Endothelial cell of umbilical vein (primary cell): ENCODE data around the gene TCF7. TPM values are rescaled to one million over a fixed set of nuclear protein-coding genes. Genes with fewer than 3 reads are reported as not detected.

Experiments
- BruUV-seq: library from RNA; stranded (reverse); fragments of 400-500 nt; replicated peaks from 2 replicates; lab custom pipeline; 2021; lab: Mats Ljungman, UMichigan
- CTCF ChIA-PET: fragments of 300-600, 350-600 bp; sonication (Branson Sonifier 250); formaldehyde crosslinking; loops from one replicate; lab custom pipeline; 2021; ENCODE audit warnings: antibody characterized with exemption, inconsistent platforms; lab: Charles Lee
- POLR2A ChIA-PET: fragments of 300-600, 350-600 bp; sonication (Branson Sonifier 250); formaldehyde crosslinking; loops from one replicate; lab custom pipeline; 2021; ENCODE audit warnings: antibody characterized with exemption, inconsistent platforms; lab: Charles Lee
- DNase-seq: peaks from one replicate; pipeline ENCODE4 v3.0.0-alpha.2; 2011; ENCODE audit warnings: low read depth, low spot score
- FAIRE-seq: peaks from 2 replicates; lab custom pipeline; 2011; peaks lifted over from hg19 to GRCh38; lab: Jason Lieb, UNC
- H2AFZ ChIP-seq: 2 replicates; pipeline ENCODE4 v1.6.0; 2012; ENCODE audit warnings: low read depth, low read length, control low read depth, inconsistent platforms
- H3K27ac ChIP-seq: 2 replicates; pipeline ENCODE4 v1.5.1; 2011; ENCODE audit warnings: low read depth, mild to moderate bottlenecking, control low read depth, low read length, moderate library complexity; ENCODE audit not compliant: insufficient read depth
- H3K27me3 ChIP-seq, 2 experiments: 2 replicates each; pipeline versions ENCODE4 v1.6.0 to v1.6.1; 2011; ENCODE audit warnings: low read length in 2 of 2, mixed read lengths in 1 of 2; ENCODE audit not compliant: control insufficient read depth in 2 of 2, insufficient read depth in 2 of 2
- H3K36me3 ChIP-seq, 2 experiments: 2 replicates in 1 of 2; 3 replicates in 1 of 2; pipeline ENCODE4 v1.5.1; 2011; ENCODE audit warnings: low read length in 2 of 2, mild to moderate bottlenecking in 1 of 2, moderate library complexity in 1 of 2; ENCODE audit not compliant: control insufficient read depth in 2 of 2, insufficient read depth in 2 of 2; ENCODE audit errors: extremely low read depth in 1 of 2
- H3K4me1 ChIP-seq: 3 replicates; pipeline ENCODE4 v1.5.1; 2011; ENCODE audit warnings: mild to moderate bottlenecking, low read length; ENCODE audit not compliant: control insufficient read depth, insufficient read depth; ENCODE audit errors: extremely low read depth
- H3K4me2 ChIP-seq: 2 replicates; pipeline ENCODE4 v1.6.1; 2011; ENCODE audit warnings: low read length, control low read depth, mixed read lengths; ENCODE audit not compliant: insufficient read depth
- H3K4me3 ChIP-seq, 3 experiments: fragments of 200-600 bp in 1 of 3; sonication (generic), shearing (Covaris generic) in 1 of 3; replicated peaks in 1 of 3; 2 replicates each; pipeline ENCODE4 v1.5.1; 2011 to 2016; ENCODE audit warnings: control low read depth in 3 of 3, low read length in 3 of 3, mild to moderate bottlenecking in 2 of 3, inconsistent platforms in 1 of 3, low read depth in 1 of 3, moderate library complexity in 1 of 3; ENCODE audit not compliant: insufficient read depth in 1 of 3
- H3K79me2 ChIP-seq: 2 replicates; pipeline ENCODE4 v1.6.0; 2012; ENCODE audit warnings: low read length, inconsistent platforms; ENCODE audit not compliant: control insufficient read depth, insufficient read depth
- H3K9ac ChIP-seq: replicated peaks from 2 replicates; pipeline ENCODE3; 2011; ENCODE audit warnings: low read length, control low read depth; ENCODE audit not compliant: insufficient read depth; ENCODE audit errors: extremely low read depth
- H3K9me1 ChIP-seq: replicated peaks from 3 replicates; pipeline ENCODE4 v1.6.0; 2011; ENCODE audit warnings: mild to moderate bottlenecking, low read length; ENCODE audit not compliant: control insufficient read depth, insufficient read depth; ENCODE audit errors: extremely low read depth
- H3K9me3 ChIP-seq: replicated peaks from 2 replicates; pipeline ENCODE4 v1.5.1; 2012; ENCODE audit warnings: low read length, inconsistent platforms; ENCODE audit not compliant: control insufficient read depth, insufficient read depth
- H4K20me1 ChIP-seq: replicated peaks from 2 replicates; pipeline ENCODE3; 2011; ENCODE audit warnings: mild to moderate bottlenecking, low read length; ENCODE audit not compliant: control insufficient read depth, insufficient read depth; ENCODE audit errors: extremely low read depth
- EZH2 ChIP-seq: IDR thresholded peaks from 2 replicates; pipeline ENCODE4 v1.6.1; 2012; ENCODE audit warnings: borderline replicate concordance, low read depth, mild to moderate bottlenecking, moderate library complexity, low read length, inconsistent platforms; ENCODE audit not compliant: severe bottlenecking
- FOS ChIP-seq: IDR thresholded peaks from 2 replicates; pipeline ENCODE4 v1.6.1; 2011; ENCODE audit warnings: mild to moderate bottlenecking, low read length, moderate library complexity, borderline replicate concordance; ENCODE audit not compliant: insufficient read depth
- GATA2 ChIP-seq: IDR thresholded peaks from 2 replicates; pipeline ENCODE4 v1.7.0; 2011; ENCODE audit warnings: low read depth, mild to moderate bottlenecking, moderate library complexity, mixed read lengths, low read length; ENCODE audit not compliant: insufficient read length, insufficient read depth
- JUN ChIP-seq: IDR thresholded peaks from 2 replicates; pipeline ENCODE4 v1.6.1; 2011; ENCODE audit warnings: borderline replicate concordance, low read depth; ENCODE audit not compliant: insufficient read length, insufficient read depth
- MYC ChIP-seq: IDR thresholded peaks from one replicate; pipeline ENCODE4 v1.6.1; 2011; ENCODE audit warnings: mild to moderate bottlenecking, low read depth, low read length
- POLR2AphosphoS5 ChIP-seq: IDR thresholded peaks from 2 replicates; pipeline ENCODE4 v1.6.1; 2012; ENCODE audit warnings: low read depth, mild to moderate bottlenecking, control low read depth, low read length, moderate library complexity; ENCODE audit not compliant: insufficient read depth
- dilution Hi-C: fragments of 300-500 bp; cut with MboI; formaldehyde crosslinking; loops from one replicate; pipeline ENCODE4 v1.15.0; 2019; ENCODE audit warnings: low sequenced_read_pairs; ENCODE audit not compliant: extremely low pct_ligation_motif_present
- intact Hi-C: fragments of 100-400 bp; cut with micrococcal nuclease; formaldehyde crosslinking; loops from one replicate; pipeline ENCODE4 v1.10.0; 2022
- polyA plus RNA-seq, 4 experiments: library from polyadenylated mRNA; depleted of rRNA in 3 of 4; stranded (reverse) in 3 of 4; unstranded in 1 of 4; fragments of >200 nt; gene quantifications; 2 replicates each; pipeline versions ENCODE4 v1.2.1 to v1.2.3, GENCODE V29; 2011 to 2012; ENCODE audit warnings: missing spikeins in 1 of 4
- total RNA-seq: library from RNA; stranded (reverse); gene quantifications from 2 replicates; pipeline ENCODE4 v1.2.3, GENCODE V29; 2021

TCF7 gene
- total and polyA plus RNA-seq, 2 donors (not counting 3 experiments of a cell fraction or from before 2014, with no cell fraction given), result 1.8 to 2.5 TPM

DNA sequence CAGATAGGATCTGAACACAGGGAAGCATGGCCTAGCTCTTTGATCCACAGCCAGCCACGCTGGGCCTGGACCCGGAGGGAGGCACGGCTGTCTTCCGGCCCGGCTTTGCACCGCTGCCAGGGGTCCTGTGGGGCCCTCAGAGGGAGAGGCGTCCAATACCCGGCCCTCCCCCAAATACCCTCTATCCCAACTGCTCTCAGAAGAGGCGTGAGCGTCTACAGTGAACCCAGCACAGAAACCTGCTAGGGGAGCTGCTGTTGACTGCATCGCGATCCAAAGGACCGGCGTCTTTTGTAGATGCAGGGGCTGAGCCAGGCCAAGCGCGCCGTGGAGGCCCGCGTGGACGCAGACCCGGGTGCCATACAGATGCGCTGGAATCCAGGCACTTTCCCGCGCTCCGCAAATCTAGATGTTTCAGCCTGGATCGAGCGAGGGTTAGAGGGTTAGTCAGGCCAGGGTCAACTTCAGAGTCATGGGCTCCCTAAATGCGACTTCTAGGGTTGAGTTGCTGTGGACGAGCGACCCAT lies 1.1 kb upstream of the TCF7 start:
- no peak overlapping the region for H3K9ac ChIP-seq
- H3K9me1 ChIP-seq, result no peaks in the 10 kb centered on the region
- dilution Hi-C loops, result no loop called here
- no peaks in the 10 kb centered on the region for H3K9me3 ChIP-seq
- no peaks in the 10 kb centered on the region for H3K79me2 ChIP-seq
- ChIA-PET POLR2A (no interaction called here), CTCF (interaction anchor here (1.4 to 8.0 kb wide), 4 partner anchors 12 to 74 kb away, joined by 3 to 47 read pairs (median 36); no protein-coding TSS in a partner anchor)
- peaks cover 16% of the 10 kb centered on the region in 2 experiments for H3K27me3 ChIP-seq
- peak overlapping the region; percentile 98 for H2AFZ ChIP-seq
- no peak for DNase-seq
- TF ChIP-seq MYC, result no peak
- TF ChIP-seq GATA2, result no peak
- TF ChIP-seq EZH2, result peak; percentile 79
- TF ChIP-seq FOS, result no peak
- no peak for TF ChIP-seq POLR2AphosphoS5
- no peak for TF ChIP-seq JUN
- no peaks in the 10 kb centered on the region for H4K20me1 ChIP-seq
- peak overlapping the region; percentile 95 for H3K4me2 ChIP-seq
- no TSS peak for BruUV-seq
- peak overlapping the region in 1 of 3 experiments; percentile 6 for H3K4me3 ChIP-seq
- intact Hi-C loops, result no loop called here
- H3K27ac ChIP-seq, result no peak overlapping the region
- H3K36me3 ChIP-seq, result no peaks in the 10 kb centered on the region
- peaks cover 9% of the 10 kb centered on the region for H3K4me1 ChIP-seq
- no peak for FAIRE-seq
